HG02623 (cell line): ENCODE results near the gene ZNRF3.

Experiments used
- ATAC-seq: cut with Tn5 transposase; IDR thresholded peaks from one replicate; pipeline ENCODE4 v1.9.1; 2021; ENCODE audit warnings: moderate library complexity; ENCODE audit not compliant: unreplicated experiment

The ZNRF3 gene

DNA sequence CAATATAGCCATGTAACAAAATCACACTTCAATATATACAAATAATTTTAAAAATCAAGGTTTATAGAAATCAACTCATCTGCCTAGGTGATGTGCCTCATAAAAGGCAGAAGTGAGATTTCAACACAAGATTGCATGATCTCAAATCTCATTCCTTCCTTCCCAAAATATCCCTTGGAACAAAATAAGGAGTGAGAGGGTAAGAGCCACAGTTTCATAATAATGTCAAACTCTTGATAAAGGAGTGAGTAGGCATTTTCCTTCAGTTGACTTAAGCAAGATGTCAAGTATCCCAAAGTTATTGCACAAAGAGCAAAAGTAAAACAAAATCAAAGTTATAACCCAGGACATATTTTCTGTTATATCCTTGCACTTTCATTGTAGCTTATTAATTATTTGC lies 97.0 kb downstream of the ZNRF3 start:
- no peak for ATAC-seq

DNA sequence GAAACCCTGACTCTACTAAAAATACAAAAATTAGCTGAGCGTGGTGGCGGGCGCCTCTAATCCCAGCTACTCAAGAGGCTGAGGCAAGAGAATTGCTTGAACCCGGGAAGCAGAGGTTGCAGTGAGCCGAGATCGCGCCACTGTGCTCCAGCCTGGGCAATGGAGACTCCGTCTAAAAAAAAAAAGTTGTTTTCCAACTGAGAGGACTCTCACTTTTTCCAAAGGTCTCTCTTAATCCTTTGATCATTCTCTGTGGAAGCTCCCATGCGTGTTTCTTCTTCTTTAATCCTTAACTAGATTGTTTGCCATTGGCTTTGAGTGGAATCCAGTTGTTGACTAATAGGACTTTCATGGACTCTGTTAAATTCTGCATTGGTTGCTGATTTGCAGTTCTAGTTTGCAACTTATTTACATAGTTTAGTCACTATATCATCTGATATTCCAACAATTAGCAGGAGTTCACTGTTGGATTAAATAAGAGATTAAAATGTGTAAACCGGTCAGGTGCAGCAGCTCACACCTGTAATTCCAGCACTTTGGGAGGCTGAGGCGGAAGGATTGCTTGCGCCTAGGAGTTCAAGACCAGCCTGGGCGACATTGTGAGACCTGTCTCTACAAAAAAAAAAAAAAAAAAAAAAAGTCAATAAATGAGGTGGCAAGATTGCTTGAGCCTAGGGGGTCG lies 98.6 kb downstream of the ZNRF3 start:
- ATAC-seq: no peak

DNA sequence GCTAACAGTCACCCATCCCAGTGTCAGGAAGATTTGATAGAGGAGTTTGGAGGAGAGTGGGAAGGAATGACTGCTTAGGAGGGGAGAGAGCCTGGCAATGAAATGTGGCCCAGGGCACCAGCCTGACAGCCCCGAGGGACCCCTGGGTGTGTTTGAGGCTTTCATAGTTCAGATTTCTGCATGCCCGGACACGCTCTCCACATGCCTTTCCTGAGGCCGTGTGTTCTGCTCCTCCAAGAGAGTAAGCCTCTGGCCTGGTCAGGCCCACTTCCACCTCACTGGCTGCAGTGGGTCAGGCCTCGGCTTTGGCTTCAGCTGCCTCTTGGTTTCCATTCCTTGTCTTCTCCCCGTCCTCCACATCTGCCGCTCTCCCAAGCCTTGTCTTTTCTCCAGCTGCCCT lies 99.8 kb downstream of the ZNRF3 start:
- ATAC-seq: no peak

DNA sequence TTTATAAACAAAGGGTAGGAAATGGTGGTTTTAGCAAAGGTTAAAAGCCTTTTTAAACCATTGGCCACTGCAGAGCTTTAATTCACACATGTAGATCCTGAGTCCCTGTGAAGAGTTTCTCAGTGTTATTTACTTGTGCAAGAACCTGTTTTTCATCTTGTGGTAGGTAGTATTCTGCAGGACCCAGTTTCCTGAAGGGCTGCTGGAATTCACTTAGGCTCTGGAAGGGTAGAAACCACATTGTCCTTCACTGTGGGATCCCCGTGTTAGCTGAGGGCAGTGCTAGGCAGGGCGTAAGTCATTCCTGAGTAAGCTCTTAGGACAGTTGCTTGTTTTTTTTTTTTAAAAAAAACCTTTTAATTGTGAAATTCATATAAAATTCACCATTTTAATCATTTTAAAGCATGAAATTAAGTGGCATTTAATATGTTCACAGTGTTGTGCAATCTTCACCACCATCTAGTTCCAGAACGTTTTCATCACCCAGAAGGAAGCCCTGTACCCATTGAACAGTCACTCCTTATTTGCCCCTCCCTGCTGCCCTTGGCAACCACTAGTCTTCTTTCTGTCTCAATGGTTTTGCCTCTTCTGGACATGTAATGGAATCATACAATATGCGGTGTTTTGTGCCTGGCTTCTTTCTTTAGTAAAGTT lies 100.5 kb downstream of the ZNRF3 start:
- ATAC-seq: no peak

DNA sequence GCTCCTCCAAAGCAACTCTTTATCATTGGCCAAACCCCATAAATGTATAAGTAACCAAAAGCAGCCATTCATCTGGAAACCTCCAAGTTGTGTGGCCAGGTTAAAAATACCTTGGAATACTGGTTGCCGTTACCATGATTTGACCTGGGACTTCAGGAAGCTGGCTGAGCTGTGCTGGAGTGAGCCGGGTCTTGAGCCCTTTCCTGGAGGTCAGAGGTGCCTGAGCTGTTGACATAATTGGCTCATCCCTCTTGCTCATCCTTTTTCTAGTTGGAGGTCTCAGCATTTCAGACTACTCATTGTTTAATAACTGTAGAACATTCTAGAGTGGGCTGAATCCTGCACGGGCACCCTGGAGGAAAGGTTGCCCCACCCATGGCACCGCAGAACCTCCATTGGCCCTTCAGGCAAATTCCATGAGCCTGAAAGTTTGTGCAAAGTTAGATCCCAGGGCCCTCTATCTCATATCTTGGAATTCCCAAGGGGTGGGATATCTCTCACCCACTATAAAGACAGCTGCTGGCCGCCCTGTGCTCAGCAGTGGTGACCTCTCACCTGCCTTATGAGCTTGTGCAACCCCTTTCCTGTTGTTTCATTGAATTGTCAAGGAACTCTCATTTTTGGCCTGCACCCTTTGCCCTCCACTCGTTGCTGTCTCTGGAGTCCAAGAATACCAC lies 101.2 kb downstream of the ZNRF3 start:
- ATAC-seq: no peak

DNA sequence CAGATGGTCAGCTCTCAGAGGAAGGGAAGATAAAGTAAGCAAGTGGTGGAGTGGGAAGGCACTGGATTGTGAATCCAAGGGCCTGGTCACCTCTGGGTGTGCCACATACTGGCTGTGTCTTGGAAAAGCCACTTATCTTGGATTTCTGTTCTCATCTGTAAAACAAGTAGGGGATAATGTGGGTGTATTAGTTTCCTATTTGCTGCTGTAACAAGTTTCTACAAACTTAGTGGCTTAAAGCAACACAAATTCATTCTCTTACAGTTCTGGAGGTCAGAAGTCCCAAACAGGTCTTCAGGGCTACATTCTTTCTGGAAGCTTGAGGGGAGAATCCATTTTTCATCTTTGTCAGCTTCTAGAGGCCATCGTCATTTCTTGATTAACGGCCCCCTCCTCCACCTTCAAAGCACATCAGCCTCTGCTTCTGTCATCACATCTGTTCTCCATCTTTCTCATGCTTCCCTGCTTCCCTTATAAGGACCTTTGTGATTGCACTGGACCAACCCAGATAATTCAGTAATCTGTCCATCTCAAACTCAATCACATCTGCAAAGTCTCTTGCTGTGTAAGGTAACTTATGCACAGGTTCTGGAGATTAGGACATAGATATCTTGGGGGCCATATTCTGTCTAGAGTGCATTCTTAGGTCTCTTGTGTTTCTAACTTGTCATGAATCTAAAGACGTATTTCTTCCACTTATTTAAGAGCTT lies 102.4 kb downstream of the ZNRF3 start:
- no peak for ATAC-seq

DNA sequence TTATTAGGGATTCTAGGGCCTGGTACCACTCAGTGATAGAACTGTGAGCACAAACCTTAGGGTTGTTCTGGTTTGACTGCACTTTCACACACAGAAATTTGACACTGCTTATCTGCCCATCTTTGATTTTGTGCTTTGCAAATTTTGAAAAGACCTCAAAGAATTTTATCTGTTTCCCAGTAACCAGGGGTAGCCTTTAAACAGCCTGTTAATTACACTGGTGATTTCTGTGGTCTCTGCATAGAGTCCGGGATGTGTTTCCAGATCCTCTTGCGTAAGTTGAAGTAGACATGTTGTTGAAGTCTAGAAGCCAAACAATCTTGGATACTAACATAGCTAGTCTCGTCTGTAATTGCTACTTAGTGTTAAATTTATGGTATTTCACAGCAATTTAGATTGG lies 103.0 kb downstream of the ZNRF3 start:
- ATAC-seq: no peak

DNA sequence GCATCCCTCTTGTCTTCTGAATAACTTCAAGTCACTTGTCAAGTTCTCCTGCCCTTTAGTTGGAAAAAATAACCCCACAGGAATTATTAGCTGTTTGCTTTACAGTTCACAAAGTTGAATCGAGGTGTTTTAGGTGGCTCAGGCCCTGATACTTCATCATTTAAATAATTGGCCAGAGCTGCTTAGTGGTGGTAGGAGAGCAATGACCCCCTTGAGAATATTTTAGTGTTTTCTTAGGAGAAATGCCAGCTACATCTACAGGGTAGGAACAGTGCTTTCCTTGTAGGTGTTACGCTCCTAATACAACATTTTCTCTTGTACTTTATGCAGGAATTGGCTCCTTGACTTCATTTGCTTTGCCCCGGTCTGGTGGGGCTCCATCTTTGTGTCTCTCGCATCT lies 105.1 kb downstream of the ZNRF3 start:
- ATAC-seq: no peak

DNA sequence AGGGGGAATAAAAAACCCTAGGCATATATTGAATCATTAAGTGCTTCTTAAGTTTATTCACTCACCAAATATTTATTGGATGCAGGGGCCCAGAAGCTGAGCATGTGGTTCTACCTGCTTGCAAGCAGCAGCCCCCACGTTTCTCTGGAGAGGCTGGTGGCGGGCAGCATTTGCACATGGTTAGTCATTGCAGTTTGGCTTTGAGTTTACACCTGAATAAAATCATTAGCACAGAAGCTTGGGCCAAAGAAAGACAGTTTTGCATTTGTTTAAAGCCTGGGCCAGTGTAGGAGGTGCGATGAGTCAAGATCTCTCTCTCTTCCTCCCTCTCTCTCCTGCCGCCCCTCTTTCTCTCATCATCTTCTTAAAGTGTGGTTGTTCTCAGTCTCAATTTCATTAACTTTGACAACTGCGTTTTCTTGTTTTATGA lies 105.7 kb downstream of the ZNRF3 start:
- ATAC-seq: no peak

DNA sequence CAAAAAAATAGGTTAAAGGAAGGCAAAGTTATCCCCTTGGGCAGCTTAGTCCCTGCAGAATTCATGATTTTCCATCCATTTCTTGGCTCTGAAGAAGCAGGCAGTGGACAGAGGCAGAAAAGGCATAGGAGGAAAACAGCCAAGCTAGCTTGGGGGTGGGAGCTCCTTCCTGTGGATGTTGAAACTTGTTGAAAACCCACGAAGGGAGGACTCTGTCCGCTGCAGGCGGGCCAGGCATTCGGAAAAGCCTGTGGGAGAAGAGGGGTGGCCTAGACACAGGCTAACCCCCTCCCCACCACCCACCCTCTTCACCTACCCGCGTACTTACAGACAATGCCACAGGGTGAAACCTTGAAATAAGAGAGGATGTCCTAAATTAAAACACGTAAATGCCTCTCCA lies 106.1 kb downstream of the ZNRF3 start:
- ATAC-seq: no peak

DNA sequence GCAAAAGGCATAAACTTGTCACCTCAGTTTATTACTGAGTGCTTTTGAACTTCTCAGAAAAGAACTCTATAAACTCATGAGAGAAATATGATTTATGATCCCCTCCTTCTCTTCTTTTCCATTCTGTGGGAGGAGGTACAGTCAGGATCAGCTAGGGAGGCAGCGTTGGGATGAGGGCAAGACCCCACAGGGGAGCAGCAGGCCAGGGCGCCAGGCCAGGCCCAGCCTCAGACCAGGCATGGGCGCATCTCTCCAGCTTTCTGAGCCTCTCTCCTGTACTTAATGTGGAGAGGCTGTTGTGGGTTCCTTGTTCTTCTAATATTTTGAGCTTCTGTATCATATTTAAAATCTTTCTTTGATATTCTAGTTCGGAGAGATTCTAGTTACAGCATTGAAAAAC lies 106.5 kb downstream of the ZNRF3 start:
- ATAC-seq: no peak

DNA sequence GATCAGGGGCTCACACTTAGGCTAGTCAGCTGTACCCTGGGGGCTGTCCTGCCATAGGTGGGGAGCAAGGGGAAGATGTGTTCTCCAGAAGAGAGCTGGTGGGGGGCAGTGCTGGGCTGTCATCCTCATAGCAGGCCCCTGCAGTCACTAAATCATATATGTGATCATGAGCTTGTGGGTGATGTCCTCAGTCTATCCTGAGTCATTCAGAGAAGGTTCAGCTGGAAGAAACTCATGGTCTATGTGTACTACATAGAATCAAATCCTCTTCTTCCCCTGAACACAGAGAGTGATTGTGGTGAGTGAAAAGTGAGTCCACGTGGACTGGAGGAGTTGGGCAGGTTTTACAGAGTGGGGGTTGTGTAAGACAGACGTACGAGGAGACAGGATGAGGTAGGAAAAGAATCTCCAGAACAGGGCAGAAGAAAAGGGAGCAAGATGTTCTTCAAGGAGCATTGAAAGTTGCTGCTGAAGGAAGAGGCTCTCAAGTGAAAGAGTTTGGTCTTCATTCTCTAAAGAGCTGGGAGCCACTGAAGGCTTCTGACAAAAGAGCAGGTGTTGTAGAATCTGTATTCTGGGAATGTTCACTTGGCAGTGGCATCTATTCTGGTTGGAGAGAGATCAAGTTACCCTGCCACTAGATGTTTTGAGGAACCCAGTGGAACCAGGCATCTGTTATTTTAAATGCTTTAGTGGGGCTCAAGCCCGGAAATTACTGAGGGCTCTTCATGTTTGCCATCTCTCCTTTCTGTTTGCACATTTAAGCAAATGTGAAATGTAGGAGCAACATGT lies 109.4 kb downstream of the ZNRF3 start:
- ATAC-seq: no peak

DNA sequence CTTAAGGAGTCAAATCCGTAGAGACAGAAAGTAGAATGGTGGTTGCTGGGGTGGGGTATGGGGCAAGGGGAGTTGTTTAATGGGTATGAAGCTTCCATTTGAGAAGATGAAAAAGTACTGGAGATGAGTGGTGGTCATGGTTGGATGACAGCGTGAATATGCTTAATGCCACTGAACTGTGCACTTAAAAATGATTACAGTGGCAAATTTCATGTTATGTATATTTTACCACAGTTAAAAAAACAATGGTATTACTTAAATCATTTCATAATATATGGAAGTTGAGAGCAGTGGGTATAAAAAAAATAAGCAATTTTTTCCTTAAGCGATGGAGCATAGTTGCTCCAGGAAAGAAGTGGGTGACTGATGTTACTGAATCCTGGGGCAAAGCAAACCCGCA lies 111.2 kb downstream of the ZNRF3 start:
- ATAC-seq: no peak

DNA sequence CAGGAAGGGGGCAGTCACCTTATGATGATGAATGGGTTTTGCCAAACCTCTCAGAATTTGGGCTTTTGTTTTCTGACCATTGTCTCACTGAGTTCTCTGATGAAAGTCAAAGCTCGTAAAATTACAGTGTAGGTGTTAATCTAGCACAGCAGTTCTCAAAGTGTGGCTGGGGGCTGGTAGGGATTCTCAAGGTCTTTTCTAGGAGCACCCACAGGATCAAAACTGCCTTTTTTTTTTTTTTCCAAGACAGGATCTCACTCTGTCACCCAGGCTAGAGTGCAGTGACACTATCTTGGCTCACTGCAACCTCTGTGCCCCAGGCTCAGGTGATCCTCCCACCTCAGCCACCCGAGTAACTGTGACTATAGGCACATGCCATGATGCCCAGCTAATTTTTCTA lies 112.2 kb downstream of the ZNRF3 start:
- no peak for ATAC-seq

DNA sequence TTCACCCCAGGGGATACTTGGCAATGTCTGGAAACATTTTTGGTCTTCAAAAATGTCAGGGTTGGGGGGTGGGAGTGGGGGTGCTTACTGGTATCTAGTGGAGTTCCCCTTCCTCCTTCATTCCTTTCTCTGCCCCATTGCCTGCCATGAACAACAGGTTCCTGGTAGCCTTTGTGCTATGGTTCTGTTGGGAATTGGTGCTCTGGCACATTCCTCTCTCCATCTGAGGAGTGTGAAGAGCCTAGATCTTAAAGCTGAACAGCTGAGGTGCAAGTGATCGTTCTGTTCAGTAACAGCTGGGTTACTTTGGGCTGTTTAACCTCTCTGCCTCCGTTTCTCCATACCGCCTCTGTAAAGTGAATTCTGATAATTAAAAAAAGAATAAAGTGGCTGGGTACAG lies 114.0 kb downstream of the ZNRF3 start:
- ATAC-seq: no peak

DNA sequence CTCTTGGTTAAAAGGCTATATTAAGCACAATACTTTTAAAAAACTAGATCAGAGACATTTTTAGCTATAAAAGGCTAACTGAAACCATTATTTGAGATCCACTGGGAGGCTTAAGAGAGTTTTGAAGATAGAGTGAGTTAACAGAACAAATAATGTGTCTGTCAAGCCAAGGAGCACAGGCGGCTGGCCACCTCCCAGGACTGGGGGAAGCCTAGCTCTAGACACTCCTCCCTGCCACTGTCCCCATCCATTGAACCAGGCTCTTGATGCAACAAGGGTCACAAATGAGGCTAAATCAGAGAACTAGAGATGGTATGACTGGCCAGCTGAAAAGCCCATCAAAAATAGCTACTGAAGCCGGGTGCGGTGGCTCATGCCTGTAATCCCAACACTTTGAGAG lies 115.3 kb downstream of the ZNRF3 start:
- ATAC-seq: no peak

DNA sequence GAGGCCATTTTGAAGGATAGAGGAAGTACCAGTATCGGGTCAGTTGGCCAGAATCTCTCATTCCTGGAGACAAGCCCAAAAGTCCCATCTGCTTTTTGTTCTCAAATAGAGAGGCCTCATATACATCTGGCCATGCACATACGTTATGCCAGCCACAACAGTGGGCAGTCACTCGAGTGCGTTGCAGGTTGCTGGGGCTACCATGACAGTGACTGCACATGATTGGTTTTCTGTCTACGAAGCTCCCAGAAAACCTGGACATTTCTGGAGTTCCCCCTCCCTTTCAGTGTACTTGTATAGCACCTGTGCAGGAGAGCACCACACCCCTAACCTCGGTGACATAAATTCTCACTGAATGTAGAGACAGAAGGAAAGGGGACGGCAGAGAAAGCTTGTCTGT lies 116.1 kb downstream of the ZNRF3 start:
- ATAC-seq: no peak

DNA sequence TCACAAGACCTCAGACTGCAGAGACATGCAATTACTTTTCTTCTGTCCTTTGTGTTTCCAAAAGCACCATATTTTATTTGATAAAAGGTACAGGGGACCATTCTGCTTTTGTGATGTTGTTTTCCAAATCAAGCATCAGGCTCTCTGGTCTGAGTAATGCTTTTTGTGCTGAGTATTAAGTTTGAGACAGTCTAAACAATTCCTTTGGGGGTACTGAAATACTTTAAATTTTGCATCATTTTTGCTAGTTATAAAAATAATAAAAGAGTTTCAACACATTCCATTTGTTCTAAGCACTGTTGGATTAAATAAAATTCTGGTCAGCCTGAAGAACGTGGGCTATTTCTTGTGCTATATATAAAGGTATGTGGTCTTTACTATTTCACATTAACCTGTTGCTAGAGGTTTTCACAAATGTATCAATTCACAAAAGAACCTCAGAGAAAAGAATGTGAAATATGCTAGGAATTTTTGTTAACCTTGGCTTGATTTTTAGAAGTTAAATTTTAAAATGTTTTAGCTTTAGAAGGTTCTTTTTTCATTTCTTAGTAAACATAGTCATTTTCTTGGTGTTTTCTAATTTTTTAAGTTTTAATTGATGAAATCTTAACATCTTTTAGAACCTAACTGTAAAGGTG lies 116.7 kb downstream of the ZNRF3 start:
- ATAC-seq: no peak

DNA sequence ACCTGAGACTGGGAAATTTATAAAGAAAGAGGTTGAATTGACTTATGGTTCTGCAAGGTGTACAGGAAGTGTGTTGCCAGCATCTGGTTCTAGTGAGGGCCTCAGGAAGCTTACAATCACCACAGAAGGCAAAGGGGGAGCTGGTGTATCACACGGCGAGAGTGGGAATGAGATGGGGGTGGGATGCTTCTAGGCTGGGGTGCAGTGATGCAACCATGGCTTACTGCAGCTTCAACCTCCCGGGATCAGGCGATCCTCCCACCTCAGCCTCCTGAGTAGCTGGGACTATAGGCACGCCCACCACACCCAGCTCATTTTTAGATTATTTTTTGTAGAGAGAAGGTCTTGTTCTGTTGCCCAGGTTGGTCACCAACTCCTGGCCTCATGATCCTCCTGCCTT lies 117.3 kb downstream of the ZNRF3 start:
- ATAC-seq: no peak

DNA sequence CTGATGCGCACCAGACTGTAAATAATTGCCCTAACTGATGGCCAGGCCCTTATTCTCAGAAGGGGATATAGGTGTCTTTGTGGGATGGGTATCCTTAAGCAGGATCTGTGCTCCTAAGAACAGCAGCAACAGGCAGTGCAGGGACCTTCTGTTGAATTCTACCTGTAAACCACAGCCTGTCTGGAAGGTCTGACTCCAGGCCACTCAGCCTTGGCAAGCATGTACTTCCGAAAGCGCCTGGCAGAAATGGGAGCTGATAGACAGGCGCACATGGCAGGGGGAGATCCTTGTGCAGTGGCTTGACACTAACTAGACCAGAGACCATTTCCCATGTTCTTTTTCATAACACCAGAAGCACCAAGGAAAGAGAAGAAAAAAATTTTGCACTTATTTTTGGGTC lies 119.2 kb downstream of the ZNRF3 start:
- ATAC-seq: no peak

DNA sequence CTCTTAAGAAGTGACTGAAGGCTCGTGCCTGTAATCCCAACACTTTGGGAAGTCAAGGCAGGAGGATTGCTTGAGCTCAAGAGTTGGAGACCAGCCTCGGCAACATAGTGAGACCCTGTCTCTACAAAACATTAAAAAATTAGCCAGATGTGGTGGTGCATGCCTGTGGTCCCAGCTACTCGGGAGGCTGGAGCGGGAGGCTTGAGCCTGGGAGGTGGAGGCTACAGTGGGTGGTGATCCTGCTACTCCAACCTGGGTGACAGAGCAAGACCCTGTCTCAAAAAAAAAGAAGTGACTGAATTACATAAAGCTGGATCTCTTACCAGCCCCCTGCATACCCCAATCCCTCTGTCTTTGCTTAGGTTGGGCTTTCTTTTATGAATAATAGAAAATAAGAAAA lies 120.2 kb downstream of the ZNRF3 start:
- ATAC-seq: no peak
